M059J (cell line): ENCODE data around the gene MUTYH. TPM values are rescaled to one million over a fixed set of nuclear protein-coding genes. Genes with fewer than 3 reads are reported as not detected.

Experiments
- DNase-seq: peaks from one replicate; pipeline ENCODE4 v3.0.0-alpha.2; 2012; ENCODE audit warnings: low read depth
- total RNA-seq: library from RNA; depleted of rRNA; stranded (reverse); fragments of >200 nt; shearing (Covaris generic); gene quantifications from 2 replicates; pipeline ENCODE4 v1.2.3, GENCODE V29; 2014

Gene MUTYH
- total RNA-seq, 1 experiment from 2014 or later: 17.1 TPM

DNA sequence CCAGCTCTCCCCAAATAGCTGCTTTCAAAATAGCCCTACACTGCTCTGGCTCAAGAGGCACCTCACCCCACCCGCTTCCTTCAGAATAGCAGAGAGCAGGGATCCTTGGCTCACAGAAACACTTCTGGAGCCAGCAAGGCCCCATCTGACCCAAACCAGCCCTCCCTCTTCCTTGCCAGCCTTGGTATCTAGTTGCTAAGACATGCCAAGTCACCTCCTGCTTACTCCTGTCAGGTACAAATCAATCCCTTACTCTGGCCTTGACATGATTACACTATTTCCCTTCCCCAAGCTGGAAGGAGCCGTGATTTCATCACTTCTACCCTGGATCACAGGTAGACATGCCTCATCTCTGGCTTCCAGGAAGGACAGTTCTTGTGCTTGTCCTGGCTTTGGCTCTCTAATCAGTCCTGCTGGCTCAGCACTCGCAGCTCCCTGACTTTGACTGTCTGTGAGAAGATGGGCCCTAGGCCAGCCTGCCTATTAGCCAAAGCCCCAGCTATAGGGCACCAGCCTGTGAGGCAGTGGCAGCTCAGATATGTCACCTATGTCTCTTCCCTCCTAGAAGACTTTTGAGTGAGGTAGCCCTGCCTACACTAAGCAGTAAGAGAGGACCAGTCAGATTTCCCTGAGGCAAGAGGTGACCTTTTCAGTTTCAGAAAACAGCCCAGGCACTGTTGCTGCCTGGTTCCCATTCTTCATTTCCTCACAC, 8.9 kb upstream of the MUTYH start:
- peak; percentile 13 for DNase-seq

DNA sequence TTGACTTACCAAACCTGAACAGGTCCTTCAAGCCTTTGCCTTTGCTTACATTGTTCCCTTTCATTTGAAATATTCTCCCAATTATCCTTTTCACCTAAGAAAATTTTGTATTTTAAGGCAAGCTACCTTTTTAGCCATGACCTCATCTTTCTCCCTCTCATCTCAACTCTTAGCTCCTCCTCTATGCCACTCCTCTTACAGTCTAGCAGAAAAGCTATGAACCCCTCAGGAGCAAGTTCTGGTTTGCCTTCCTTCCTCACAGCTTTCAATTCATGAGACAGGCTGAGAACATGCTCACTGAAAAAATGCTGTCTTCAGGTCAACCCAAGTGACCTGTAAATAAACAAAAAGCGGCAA, 8.3 kb upstream of the MUTYH start:
- peak; percentile 31 for DNase-seq

DNA sequence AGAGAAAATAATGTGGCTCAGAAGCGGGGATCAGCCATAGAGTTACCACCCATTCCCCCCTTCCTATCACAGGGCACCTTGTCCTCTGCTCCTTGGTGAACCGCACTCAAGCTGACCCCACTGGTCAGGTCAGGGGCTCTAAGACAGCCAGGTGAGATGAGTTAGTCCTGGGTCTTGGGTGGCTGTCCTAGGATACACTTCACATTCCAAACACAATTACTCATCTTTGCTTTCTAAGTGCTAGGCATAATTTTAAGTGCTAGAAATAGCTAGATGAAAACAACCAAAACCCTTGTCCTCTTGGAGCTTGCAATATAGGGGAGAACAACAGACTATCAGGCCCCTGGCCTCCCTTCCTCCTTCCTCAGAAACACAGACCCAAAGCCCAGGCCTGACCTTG, 7.8 kb upstream of the MUTYH start:
- DNase-seq: peak; percentile 62

DNA sequence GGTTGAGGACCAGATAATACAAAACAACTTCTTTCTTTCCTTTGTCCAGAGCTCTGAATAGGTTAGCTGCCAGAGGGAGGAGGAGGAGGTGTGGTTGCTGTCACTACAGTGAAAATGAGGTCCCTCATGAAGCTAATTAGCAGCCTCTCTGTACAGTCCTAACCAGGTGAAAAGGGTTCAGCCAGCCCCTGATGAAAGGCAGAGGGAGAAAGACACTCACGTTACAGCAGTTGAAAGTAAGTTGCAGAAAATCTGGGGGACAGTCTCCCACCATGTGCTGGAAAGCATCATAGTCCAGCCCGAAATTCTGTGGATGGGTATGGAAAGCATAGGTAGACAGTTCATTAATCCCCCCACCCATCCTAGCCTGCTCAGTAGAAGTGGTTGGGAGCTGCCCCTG, 6.2 kb upstream of the MUTYH start:
- DNase-seq: no peak

DNA sequence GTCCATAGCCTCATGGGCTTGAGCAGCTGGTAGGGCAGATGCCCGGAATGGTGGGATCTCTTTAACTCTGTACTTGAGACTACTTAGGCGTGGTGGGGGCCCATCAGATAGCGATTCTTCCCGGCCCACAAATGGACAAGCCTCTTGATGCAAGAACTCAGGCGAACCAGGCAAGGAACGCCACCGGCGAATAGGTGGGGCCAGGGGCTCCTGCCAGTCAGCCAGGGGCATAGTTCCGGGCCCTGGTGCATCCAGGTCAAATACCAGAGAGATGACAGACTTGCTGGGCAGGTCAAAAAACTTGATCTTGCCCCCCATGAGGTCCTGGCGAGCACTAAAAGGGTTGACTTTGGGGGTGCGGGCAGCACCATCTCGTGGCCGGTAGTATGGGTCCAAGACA, 4.8 kb upstream of the MUTYH start:
- DNase-seq: no peak

DNA sequence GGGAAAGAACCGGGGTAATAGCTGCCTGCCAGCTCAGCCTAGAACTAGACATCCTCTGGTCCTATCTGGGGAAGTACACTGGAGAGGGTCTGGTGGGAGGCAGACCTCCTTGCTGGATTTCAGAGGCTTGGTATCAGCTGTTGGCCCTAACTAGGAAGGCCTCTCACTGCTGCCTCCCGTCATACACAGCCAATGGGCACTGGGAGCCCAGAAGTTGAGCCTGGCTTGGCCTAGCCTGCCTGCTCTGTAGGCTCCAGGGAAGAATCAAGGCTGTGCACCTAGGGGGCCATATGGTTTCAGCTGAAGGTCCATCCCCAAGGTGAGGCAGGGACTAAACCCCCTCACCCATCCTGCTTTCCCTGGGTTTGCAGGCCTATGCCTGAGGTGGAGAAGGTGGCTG, 4.3 kb upstream of the MUTYH start:
- DNase-seq: no peak

DNA sequence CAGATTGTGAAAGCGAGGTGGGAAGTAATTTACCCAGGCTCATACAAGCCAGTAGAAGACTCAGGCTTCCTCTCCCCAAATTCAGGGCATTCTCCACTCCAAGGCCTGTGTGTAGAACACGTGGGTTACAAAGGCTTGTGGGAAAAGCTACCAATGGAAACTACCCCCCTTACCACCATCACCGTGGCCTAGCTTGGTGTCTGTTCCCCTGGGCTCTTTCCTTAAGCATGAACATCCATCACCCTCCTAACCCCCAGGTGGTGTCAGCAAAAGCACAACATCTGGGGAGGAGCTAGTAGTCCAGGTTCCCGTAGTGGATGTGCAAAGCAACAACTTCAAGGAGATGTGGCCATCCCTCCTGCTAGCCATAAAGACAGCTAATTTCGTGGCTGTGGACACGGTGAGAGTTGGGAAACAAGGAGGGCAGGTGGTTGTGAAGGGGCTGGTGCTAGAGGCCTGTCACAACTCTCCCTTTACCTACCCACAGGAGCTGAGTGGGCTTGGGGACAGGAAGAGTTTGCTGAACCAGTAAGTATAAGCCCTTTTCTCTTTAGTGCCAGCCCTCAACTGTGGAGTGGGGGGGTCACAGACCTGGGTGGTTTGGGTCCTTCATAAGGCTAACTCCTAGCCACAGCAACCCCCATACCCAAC, 701 bp upstream of the MUTYH start:
- DNase-seq: peak; percentile 30

DNA sequence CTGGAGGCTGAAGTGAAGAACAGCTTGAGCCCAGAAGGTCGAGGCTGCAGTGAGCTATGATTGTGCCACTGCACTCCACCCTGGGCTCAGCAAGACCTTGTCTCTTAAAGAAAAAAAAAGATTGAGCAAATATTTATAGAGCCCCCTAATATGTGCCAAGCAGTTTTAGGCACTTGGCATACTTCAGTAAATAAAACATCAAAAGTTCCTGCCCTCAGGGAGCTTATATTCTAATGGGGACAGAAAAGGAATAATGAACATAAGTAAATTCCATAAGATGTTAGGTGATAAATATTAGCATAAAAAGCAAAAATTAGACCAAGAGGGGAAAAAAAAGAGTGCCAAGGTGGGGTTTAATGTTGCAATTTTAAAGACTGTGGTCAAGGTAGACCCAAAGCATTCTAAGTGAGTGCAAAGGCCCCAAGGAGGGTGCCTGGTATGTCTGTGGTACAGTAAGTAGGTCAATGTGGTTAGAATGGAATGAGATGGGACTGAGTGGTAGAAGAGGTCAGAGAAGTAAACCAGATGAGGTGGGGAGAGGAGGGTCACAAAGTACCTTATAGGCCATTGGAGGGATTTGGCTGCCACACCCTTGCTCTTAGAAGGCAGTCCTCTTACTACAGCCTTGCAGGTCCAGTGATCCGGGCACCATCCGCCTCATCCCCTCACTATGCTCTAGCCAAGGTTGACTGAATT, 2.5 kb downstream of the MUTYH start:
- DNase-seq: peak; percentile 71

DNA sequence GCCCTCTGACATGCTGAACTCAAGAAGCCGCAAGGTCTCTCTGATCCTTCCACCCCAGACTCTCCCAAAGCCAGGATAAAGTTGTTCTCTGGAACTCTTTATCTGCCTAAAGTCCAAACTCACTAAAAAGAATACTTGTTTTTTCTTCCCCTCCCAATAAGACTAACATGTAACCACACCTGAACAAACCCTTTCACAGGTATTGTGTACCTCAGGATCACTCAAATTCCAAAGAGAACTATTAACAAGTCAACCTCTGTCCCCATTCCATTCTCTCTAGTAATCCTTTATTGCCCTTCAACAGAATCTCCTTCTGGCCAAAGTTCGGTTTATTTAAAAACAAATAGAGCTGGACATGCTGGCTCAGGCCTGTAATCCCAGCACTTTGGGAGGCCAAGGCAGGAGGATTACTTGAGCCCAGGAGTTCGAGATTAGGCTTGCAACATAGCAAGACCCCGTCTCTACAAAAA, 4.3 kb downstream of the MUTYH start:
- no peak for DNase-seq

DNA sequence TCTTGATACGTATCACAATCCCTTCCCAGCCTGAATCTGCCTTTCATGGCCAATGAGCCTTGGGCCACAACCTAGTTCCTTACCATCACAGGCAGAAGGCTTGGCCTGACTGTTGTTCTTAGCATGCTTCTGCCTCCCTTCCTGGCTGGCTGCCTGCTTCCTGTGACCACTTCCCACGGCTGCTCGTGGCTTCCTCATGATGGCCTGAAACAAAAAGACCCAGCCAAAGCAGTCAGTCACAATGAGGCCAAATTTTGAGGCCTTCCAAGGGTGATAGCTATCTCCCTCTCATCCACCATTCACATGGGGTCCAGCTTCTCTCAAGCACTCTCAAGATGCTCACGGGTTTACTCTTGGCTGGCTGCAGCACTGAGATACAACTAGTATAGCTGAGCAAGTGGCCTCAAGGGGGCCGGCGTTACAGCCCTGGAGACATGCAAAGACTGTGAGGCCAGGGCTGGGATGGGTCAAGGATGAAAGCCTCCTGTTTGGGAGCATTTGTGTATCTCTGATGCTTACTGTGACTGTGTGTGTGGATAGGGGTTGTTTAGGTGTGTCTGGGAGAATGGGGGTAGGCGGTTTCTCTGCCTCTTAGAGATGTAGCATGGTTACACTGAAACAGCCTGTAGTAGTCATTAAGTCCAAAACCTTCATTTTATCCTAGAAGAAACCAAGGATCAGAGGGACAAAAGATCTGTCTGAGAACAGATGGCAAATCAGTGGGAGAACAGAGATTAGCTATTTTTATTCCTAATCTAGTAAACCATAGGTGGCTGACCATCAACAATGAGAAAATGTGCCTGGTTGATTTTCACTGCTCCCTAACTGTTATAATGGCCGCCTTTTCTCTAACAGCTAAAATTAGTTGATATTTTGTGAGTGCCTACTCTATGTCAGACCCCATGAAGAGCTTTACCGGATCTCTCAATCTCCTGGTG, 5.7 kb downstream of the MUTYH start:
- no peak for DNase-seq

DNA sequence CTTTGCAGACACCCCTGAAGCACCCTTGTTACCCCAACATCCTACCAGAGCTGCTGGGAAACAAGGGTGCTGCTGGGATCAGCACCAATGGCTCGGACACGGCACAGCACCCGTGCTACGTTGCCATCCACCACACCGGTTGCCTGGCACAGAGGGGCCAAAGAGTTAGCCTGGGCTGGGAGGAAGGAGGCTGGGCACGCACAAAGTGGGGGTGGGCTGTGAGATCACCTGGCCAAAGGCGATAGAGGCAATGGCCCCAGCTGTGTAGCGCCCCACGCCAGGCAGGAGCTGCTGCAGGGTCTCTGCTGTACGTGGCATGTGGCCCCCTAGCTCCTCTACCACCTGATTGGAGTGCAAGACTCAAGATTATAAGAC, 7.9 kb downstream of the MUTYH start:
- no peak for DNase-seq

DNA sequence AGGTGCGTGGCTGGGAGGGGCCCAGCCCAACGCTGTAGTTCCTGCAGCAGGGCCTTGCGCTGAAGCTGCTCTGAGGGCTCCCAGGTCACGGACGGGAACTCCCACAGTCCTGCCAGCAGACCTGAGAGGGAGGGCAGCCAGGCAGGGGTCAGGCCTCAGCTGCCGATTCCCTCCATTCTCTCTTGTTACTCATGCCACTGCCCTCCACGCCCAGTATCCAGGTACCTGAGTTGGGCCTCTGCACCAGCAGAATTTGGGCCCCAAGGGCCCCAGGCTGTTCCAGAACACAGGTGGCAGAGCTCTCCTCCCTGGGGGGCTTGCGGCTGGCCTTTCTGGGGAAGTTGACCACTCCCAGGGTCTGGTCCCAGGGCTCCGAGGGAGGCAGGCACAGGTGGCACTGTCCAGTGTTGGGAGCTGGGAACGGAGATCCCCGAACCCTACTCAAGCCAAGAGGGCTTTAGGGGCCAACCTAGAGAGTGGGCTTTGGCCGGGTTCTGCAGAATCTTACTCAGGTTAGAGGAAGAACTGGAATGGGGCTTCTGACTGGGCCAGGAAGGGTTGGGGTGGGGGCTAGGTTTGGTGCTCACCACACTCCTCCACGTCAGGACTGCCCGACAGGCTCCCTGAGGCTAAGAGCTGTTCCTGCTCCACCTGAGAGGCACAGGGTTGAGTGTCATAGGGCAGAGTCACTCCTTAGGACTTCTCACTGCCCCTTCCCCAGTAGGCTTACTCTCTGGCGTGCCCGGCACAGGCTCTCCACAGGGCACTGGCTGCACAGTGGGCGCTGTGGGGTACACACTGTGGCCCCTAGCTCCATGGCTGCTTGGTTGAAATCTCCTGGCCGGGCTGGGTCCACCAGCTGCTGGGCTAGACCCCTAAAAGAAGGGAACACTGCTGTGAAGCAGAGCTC, 8.5 kb downstream of the MUTYH start:
- no peak for DNase-seq

DNA sequence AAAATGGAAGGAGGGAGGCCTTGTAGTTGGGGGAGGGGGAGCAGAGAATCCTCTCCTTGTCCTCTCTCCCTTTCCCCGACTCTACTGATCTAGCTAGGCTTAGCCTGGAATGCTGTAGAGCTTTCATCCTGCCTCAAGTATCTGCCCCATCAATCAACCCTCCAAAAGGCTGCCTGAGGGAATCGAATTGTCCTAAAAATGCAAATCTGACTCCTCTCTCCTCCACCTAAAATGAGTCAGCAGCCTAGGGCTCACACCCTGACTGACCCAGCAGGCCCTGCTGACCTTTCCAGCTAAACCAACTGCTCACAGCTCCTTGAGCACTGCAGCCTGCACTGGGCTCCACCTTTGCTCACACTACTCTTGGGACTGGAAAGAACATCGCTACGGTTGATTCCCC, 10.8 kb downstream of the MUTYH start:
- peak; percentile 78 for DNase-seq

DNA sequence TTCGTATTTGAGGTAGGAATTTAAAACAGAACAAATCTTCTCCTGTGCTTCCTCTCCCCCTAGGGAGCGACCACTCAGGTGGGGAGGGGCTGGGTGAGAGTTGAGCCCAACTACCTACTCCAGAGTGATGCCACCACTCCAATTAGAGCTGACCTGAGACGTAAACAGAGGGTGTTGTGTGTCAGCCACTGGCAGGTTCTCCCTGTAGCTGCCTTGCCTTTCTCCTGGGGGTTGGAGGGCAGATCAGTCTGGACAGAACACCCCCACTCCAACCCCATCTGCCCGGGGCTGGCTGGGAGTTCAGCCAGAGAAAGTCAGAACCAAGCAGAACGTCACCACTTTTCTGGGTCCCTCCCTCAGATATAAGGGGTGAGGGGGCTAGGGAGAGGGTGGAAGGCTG, 11.6 kb downstream of the MUTYH start:
- DNase-seq: no peak

DNA sequence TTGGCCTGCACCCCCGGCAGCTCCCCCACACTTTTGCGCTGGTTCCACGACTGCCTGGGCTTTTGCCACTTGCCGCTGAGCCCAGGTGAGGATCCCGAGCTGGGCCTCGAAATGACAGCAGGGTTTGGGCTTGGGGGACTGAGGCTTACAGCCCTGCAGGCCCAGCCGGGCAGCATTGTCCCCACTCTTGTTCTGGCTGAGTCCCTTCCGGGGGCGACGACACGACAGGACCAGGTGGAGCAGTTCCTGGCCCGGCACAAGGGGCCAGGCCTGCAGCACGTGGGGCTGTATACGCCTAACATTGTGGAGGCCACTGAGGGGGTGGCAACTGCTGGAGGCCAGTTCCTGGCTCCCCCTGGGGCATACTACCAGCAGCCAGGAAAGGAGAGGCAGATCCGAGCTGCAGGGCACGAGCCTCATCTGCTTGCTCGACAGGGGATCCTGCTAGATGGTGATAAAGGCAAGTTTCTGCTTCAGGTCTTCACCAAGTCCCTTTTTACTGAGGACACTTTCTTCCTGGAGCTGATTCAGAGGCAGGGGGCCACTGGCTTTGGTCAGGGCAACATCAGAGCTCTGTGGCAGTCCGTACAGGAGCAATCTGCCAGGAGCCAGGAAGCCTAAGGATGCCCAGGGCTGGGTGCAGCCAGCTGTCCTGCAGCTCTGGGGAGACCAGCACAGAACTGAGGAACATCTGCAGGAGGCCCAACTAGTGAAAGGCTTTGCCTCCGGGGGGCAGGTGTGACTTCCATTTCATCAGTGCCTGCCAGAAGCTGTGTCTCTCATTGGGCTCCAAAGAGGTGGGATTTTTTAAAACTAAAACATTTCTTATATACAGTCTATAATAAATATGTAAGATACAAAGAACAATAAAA, 12.4 kb downstream of the MUTYH start:
- DNase-seq: no peak

DNA sequence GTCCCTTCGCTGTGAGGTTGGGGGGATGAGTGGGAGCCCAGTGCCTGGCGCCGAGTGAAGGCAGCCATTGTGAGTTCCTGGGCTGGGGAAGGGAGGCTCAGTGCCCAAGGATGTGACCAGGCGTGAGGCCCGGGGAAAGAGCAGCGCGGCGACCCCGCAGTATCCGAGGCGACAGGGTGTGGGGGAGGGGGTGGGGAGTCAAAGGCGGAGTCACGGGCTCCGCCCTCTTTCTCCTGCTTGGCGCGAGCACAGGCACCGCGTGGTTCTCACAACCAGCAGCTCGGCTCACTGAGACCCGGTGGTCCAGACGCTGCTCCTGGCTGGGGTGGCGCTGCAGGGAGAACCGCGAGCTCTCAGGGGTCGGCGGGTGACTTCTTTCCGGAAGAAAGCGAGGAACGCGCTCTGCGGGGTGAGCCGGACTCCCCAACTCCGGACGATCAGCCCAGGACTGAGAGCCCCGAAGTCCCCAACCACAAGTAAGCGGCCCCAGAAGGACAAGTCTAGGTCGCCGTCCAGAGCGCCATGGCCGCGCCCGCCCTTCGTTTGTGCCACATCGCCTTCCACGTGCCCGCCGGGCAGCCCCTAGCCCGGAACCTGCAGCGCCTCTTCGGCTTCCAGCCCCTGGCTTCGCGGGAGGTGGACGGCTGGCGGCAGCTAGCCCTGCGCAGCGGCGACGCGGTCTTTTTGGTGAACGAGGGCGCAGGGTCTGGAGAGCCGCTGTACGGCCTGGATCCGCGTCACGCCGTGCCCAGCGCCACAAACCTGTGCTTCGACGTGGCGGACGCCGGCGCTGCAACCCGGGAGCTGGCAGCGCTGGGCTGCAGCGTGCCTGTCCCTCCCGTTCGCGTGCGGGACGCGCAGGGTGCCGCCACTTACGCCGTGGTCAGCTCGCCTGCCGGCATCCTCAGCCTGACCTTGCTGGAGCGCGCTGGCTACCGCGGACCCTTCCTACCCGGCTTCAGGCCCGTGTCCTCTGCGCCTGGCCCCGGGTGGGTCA, 13.3 kb downstream of the MUTYH start, which contains the start of gene HPDL:
Gene HPDL, plus strand, starts transcription at position 269 of the 997 bp plus-strand sequence. Its CDS starts 254 bp downstream, at position 523.
- no peak for DNase-seq

DNA sequence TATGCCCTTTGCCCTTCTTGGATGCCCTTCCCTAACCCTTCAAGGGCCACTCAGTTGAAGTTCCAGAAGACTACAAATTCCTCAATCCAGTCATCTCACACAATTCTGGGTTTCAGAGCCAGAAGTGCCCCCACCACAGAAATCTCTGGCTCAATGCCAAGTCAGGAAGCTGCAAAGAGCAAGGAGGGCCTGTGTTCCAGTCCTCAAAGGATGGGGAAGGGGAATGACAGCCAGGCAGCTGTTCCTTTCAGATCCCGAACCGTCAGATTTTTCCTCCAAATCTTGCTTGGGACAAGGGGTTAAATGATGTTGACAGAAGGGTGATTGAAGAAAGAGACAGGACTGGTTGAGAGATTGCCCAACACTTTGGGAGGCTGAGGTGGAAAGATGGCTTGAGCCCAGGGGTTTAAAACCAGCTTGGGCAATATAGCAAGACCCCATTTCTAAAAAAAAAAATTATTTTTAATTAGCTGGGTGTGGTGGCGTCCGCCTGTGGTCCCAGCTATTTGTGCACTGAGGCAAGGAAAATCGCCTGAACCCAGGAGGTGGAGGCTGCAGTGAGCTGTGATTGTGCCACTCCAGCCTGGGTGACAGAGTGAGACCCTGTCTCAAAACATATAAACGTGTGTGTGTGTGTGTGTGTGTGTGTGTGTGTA, 14.3 kb downstream of the MUTYH start:
- DNase-seq: no peak

DNA sequence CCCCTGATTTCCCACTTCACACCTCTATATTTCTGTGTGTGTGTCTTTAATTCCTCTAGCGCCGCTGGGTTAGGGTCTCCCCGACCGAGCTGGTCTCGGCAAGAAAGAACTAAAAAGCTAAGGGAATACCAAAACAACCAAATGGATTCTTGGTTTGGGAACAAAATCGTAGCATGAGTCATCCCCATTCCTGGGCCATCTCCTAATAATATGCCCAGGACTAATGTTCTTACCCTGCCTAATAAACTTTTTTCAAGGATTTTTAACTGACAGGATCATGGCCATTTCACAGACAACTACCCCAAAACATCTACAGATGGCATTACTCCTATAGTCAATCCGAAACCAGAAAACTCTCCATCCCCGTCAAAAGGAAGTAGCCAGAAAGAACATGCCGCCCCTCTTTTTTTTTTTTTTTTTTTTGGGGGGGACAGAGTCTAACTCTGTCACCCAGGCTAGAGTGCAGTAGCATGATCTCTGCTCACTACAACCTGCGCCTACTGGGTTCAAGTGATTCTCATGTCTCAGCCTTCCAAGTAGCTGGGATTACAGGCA, 17.7 kb downstream of the MUTYH start:
- no peak for DNase-seq
